ENCODE results near the gene DCUN1D4.
"Not testable (repeated sequence)": the region's sequence is repeated elsewhere in the genome, so short reads cannot be mapped to it uniquely, and the experiment has no call there.

DCUN1D4 gene

GRCh38 chr4:51878431-51878830 is 35.5 kb downstream of the DCUN1D4 start:
- DNase-seq = no peak
- H3K4me3 ChIP-seq (ENCODE audit: low read depth, low read length) = no peak overlapping the region

GRCh38 chr4:51880016-51880915 is 37.3 kb downstream of the DCUN1D4 start:
- H3K27me3 ChIP-seq = no peaks in the 10 kb centered on the region
- H3K4me3 ChIP-seq (ENCODE audit: low read depth, low read length) = no peak overlapping the region
- H3K9me3 ChIP-seq = no peaks in the 10 kb centered on the region
- TF ChIP-seq CTCF (IDR thresholded peaks at IDR 0.05; ENCODE audit: low read depth, low read length) = no peak
- DNase-seq = no peak
- H3K4me1 ChIP-seq = no peaks in the 10 kb centered on the region
- peaks cover 54% of the 10 kb centered on the region for H3K36me3 ChIP-seq

More at GRCh38 chr4:51878431-51878830, 35.5 kb downstream of the DCUN1D4 start:
- Histone ChIP-seq H3K27me3 (no peaks in the 10 kb centered on the region), H3K4me1 (no peaks in the 10 kb centered on the region), H3K9me3 (no peaks in the 10 kb centered on the region), H3K36me3 (peaks cover 56% of the 10 kb centered on the region)
- TF ChIP-seq CTCF (IDR thresholded peaks at IDR 0.05; ENCODE audit: low read depth, low read length) = no peak

- H3K4me3 ChIP-seq (ENCODE audit: low read depth, low read length) = no peak overlapping the region
- H3K9me3 ChIP-seq = no peaks in the 10 kb centered on the region
- H3K27me3 ChIP-seq = no peaks in the 10 kb centered on the region
- TF ChIP-seq CTCF (IDR thresholded peaks at IDR 0.05; ENCODE audit: low read depth, low read length) = no peak
- H3K4me1 ChIP-seq = no peaks in the 10 kb centered on the region
- peaks cover 47% of the 10 kb centered on the region for H3K36me3 ChIP-seq
- DNase-seq = no peak
These were observed 41.1 kb downstream of the DCUN1D4 start for GRCh38 chr4:51884055-51884454.

- no peaks in the 10 kb centered on the region for H3K4me1 ChIP-seq
These were observed 41.7 kb downstream of the DCUN1D4 start for GRCh38 chr4:51884606-51885005.

DNA sequence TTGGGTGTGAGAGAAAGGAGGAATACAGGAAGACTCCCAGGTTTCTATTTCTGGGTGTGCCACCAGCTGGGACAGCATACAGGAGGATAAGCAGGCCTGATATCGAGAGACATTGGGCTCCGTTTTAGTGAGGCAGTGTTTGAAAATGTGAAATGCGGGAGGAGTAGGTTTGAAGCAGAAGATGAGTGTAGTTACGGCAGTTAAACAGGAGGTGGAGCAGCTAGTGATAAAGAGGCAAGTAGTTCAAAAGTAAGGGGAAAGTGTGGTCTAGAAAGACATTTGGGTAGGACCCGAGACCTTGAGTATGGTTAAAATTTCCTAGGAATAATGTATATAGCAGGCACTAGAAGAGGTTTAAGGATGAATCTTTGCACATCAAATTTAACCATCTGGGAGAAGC is 42.4 kb downstream of the DCUN1D4 start:
- no peaks in the 10 kb centered on the region for H3K9me3 ChIP-seq
- DNase-seq = no peak
- H3K4me1 ChIP-seq = no peaks in the 10 kb centered on the region
- H3K4me3 ChIP-seq (ENCODE audit: low read depth, low read length) = no peak overlapping the region
- H3K36me3 ChIP-seq = peaks cover 41% of the 10 kb centered on the region
- peak; percentile 45 for TF ChIP-seq CTCF (IDR thresholded peaks at IDR 0.05; ENCODE audit: low read depth, low read length)
- no peaks in the 10 kb centered on the region for H3K27me3 ChIP-seq

More at GRCh38 chr4:51884606-51885005, 41.7 kb downstream of the DCUN1D4 start:
- Histone ChIP-seq H3K27me3 (no peaks in the 10 kb centered on the region), H3K36me3 (peaks cover 42% of the 10 kb centered on the region), H3K4me3 (ENCODE audit: low read depth, low read length) (no peak overlapping the region), H3K9me3 (no peaks in the 10 kb centered on the region)
- no peak for TF ChIP-seq CTCF (IDR thresholded peaks at IDR 0.05; ENCODE audit: low read depth, low read length)
- no peak for DNase-seq

DNA sequence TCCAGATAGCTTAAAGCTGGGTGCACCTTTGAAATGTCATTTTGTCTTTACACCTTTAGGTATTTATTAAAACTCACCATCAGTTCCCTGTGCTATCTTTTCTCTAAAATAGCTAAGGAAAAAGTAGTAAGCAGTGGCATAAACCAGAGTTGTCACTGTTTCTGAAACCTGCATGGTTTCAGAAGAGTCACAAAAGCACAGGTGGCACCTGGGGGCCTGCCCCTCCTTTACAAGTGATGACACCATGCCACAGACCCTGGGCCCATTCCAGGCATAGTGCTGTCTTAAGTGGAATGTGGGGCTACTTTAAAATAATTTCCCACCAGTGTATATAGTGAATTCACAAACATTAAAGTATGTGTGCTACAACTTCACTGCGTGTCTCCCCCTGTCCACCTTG is 47.8 kb downstream of the DCUN1D4 start:
- no peak overlapping the region for H3K4me3 ChIP-seq (ENCODE audit: low read depth, low read length)
- H3K4me1 ChIP-seq = peaks cover 12% of the 10 kb centered on the region
- no peaks in the 10 kb centered on the region for H3K9me3 ChIP-seq
- H3K36me3 ChIP-seq = peaks cover 43% of the 10 kb centered on the region
- DNase-seq = no peak
- no peak for TF ChIP-seq CTCF (IDR thresholded peaks at IDR 0.05; ENCODE audit: low read depth, low read length)
- no peaks in the 10 kb centered on the region for H3K27me3 ChIP-seq

DNA sequence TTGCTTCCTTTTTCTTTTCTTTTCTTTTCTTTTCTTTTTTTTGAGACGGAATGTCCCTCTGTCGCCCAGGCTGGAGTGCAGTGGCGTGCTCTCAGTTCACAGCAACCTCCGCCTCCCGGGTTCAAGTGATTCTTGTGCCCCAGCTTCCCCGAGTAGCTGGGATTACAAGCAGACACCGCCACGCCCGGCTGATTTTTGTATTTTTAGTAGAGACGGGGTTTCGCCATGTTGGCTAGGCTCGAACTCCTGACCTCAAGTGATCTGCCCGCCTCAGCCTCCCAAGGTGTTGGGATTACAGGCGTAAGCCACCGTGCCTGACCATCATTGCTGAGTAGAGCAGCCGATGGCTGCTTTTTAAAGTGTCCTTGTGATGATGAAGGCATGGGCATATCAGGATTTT is 50.4 kb downstream of the DCUN1D4 start:
- Histone ChIP-seq H3K4me1 (peaks cover 17% of the 10 kb centered on the region), H3K36me3 (peaks cover 38% of the 10 kb centered on the region)
- H3K27me3 ChIP-seq; H3K9me3 ChIP-seq; DNase-seq; H3K4me3 ChIP-seq (ENCODE audit: low read depth, low read length): not testable (repeated sequence)

Data from BE2C (cell line).